OCI-LY7 (cell line): Measurements from ENCODE around the gene ZDHHC14.

Source experiments
- EZH2phosphoT487 ChIP-seq: fragments of 200-600 bp; sonication (generic); IDR thresholded peaks from 2 replicates; pipeline ENCODE4 v1.6.1; 2018; ENCODE audit warnings: low read depth, borderline replicate concordance, mild to moderate bottlenecking, mixed run types, antibody characterized with exemption, low read length, moderate library complexity, mixed read lengths
- TF ChIP-seq, protein P1 (sequence below): fragments of 200-600 bp; sonication (generic); conservative IDR thresholded peaks from 2 replicates; pipeline ENCODE4 v1.5.1; 2014; ENCODE audit warnings: mild to moderate bottlenecking, antibody characterized with exemption, low read length, moderate library complexity, mixed read lengths

DNA sequence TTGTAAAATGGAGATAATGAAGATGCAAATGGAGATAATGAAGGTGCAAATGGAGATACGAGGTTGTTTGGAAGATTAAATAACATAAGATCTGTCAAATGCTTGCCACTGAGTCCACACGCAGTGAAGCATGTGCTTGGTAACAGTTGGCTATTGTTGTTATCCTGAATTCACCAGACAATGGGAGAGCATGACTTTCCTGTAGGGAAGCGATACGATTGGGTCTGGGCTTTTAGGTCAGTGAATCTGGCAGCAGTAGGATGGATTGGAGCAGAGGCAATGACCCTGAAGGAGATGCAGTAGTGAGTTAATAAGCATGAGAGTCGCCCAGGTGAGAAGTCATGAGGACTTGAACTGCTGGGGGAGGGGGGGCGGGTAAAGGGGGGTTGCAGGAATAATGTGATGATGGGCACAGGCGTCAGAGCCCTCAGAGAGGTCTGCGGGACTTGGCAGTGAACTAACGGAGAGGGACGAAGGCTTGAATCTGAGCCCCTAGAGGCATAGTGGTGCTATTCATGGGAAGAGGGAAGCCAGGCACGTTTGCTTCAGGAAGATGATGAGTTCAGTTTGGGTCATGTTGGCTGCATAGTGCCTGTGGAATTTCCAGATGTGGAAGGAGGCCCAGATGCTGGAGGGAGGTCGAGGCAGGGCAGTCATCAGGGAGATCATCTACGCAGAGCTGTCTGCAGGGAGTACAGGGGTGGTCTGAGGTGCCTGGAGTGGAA, 55.4 kb downstream of the ZDHHC14 start:
- TF ChIP-seq, protein P1, sequence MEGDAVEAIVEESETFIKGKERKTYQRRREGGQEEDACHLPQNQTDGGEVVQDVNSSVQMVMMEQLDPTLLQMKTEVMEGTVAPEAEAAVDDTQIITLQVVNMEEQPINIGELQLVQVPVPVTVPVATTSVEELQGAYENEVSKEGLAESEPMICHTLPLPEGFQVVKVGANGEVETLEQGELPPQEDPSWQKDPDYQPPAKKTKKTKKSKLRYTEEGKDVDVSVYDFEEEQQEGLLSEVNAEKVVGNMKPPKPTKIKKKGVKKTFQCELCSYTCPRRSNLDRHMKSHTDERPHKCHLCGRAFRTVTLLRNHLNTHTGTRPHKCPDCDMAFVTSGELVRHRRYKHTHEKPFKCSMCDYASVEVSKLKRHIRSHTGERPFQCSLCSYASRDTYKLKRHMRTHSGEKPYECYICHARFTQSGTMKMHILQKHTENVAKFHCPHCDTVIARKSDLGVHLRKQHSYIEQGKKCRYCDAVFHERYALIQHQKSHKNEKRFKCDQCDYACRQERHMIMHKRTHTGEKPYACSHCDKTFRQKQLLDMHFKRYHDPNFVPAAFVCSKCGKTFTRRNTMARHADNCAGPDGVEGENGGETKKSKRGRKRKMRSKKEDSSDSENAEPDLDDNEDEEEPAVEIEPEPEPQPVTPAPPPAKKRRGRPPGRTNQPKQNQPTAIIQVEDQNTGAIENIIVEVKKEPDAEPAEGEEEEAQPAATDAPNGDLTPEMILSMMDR, result no peak
- TF ChIP-seq EZH2phosphoT487, result no peak
